OCI-LY7 (cell line): ENCODE results near the gene RELN.

Experiments
- CTCF ChIP-seq: fragments of 200-600 bp; sonication (generic); conservative IDR thresholded peaks from 2 replicates; pipeline ENCODE4 v1.5.1; 2014; ENCODE audit warnings: mild to moderate bottlenecking, antibody characterized with exemption, low read length, moderate library complexity, mixed read lengths
- EZH2phosphoT487 ChIP-seq: fragments of 200-600 bp; sonication (generic); IDR thresholded peaks from 2 replicates; pipeline ENCODE4 v1.6.1; 2018; ENCODE audit warnings: low read depth, borderline replicate concordance, mild to moderate bottlenecking, mixed run types, antibody characterized with exemption, low read length, moderate library complexity, mixed read lengths

GRCh38 chr7:103962070-103962469 is 27.4 kb downstream of the RELN start:
- no peak for TF ChIP-seq CTCF
- TF ChIP-seq EZH2phosphoT487 = no peak
